SU-DHL-6 (cell line): ENCODE results near the gene PLA2G4B.

ENCODE experiments used
- EZH2phosphoT487 ChIP-seq: fragments of 200-600 bp; sonication (generic), shearing (Covaris generic); conservative IDR thresholded peaks from 2 replicates; pipeline ENCODE4 v1.6.1; 2018; ENCODE audit warnings: mild to moderate bottlenecking, antibody characterized with exemption, low read length, moderate library complexity, mixed read lengths
- TF ChIP-seq, protein P1 (sequence below): fragments of 200-600 bp; sonication (generic); IDR thresholded peaks from one replicate; pipeline ENCODE4 v1.5.1; 2017; ENCODE audit warnings: antibody characterized with exemption, mild to moderate bottlenecking, low read length, moderate library complexity; ENCODE audit not compliant: insufficient read depth, poor library complexity, severe bottlenecking

DNA sequence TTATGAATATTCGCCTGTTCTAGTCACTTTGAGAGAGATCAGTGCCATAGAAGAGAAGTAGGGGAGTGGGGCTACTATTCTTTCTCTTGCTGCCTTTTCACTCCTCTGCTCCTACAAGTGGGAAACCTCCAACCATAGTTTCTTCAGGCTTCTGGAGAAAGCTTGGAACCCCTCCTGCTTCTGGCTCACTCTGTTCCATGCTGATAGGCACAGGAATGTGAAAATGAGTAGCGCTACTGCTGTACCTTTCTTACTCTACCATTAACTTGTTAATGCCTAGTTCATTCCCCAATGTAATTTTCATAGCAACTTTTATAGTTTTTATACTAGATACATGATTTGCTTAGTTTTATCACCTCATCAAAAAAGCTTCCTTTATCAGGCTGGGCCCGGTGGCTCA is 37.5 kb upstream of the PLA2G4B start:
- TF ChIP-seq, protein P1, sequence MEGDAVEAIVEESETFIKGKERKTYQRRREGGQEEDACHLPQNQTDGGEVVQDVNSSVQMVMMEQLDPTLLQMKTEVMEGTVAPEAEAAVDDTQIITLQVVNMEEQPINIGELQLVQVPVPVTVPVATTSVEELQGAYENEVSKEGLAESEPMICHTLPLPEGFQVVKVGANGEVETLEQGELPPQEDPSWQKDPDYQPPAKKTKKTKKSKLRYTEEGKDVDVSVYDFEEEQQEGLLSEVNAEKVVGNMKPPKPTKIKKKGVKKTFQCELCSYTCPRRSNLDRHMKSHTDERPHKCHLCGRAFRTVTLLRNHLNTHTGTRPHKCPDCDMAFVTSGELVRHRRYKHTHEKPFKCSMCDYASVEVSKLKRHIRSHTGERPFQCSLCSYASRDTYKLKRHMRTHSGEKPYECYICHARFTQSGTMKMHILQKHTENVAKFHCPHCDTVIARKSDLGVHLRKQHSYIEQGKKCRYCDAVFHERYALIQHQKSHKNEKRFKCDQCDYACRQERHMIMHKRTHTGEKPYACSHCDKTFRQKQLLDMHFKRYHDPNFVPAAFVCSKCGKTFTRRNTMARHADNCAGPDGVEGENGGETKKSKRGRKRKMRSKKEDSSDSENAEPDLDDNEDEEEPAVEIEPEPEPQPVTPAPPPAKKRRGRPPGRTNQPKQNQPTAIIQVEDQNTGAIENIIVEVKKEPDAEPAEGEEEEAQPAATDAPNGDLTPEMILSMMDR, result no peak
- no peak for TF ChIP-seq EZH2phosphoT487
